Lower leg skin (tissue), 3 donors: ENCODE data around the gene CAB39L.

Experiments used
- CTCF ChIP-seq, 3 donors: fragments of 450-650 bp; IDR thresholded peaks; one replicate each; pipeline ENCODE4 v1.5.1; 2016; ENCODE audit warnings: antibody characterized with exemption in 3 of 3, mild to moderate bottlenecking in 3 of 3, moderate library complexity in 2 of 3
- POLR2A ChIP-seq, 2 donors: fragments of 450-650 bp; IDR thresholded peaks; one replicate each; pipeline ENCODE4 v1.6.1; 2016 to 2017; ENCODE audit warnings: antibody characterized with exemption in 2 of 2, mild to moderate bottlenecking in 1 of 2, moderate library complexity in 1 of 2

- TF ChIP-seq CTCF (IDR thresholded peaks at IDR 0.05) = no peak
- no peak for TF ChIP-seq POLR2A (IDR thresholded peaks at IDR 0.05)
Measured at GRCh38 chr13:49407936-49408335, 35.9 kb downstream of the CAB39L start.
